Measurements from ENCODE around the gene SORL1. TPM values are rescaled to one million over a fixed set of nuclear protein-coding genes. Genes with fewer than 3 reads are reported as not detected.

Gene SORL1
- total and polyA plus RNA-seq, 2 of the 13 experiments (the other 11 are each of a cell fraction or from before 2014, with no cell fraction given), result 21.3 to 148 TPM

DNA sequence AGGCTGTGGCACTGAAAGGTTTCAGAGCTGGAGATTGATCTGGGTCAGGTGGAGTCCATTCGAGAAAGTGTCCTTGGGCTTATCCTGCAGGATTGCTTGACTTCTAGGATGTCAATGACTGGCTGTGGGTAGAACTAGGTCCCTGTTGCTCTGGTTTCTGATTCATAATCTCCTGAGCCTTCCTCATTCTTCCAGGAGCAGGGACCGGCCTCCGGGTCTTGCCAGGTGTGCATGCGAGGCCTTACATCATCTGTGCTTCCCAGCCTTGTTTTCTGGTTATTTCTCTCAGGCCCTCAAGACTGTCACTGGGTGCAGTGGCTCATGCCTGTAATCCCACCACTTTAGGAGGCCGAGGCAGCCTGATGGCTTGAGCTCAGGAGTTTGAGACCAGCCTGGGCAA lies 33.9 kb downstream of the SORL1 start (continued):
- TF ChIP-seq, protein P1, sequence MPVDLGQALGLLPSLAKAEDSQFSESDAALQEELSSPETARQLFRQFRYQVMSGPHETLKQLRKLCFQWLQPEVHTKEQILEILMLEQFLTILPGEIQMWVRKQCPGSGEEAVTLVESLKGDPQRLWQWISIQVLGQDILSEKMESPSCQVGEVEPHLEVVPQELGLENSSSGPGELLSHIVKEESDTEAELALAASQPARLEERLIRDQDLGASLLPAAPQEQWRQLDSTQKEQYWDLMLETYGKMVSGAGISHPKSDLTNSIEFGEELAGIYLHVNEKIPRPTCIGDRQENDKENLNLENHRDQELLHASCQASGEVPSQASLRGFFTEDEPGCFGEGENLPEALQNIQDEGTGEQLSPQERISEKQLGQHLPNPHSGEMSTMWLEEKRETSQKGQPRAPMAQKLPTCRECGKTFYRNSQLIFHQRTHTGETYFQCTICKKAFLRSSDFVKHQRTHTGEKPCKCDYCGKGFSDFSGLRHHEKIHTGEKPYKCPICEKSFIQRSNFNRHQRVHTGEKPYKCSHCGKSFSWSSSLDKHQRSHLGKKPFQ (CRISPR knock-in tag; IDR thresholded peaks at IDR 0.05; ENCODE audit: insufficient replicate concordance), result no peak
- TF ChIP-seq ZNF841 (CRISPR knock-in tag; IDR thresholded peaks at IDR 0.05; ENCODE audit: borderline replicate concordance), result no peak
- TF ChIP-seq ZNF562 (CRISPR knock-in tag; IDR thresholded peaks at IDR 0.05; ENCODE audit: borderline replicate concordance), result no peak
- TF ChIP-seq MYC (CRISPR knock-in tag; IDR thresholded peaks at IDR 0.05; ENCODE audit: borderline replicate concordance), result no peak
- TF ChIP-seq, protein P2, sequence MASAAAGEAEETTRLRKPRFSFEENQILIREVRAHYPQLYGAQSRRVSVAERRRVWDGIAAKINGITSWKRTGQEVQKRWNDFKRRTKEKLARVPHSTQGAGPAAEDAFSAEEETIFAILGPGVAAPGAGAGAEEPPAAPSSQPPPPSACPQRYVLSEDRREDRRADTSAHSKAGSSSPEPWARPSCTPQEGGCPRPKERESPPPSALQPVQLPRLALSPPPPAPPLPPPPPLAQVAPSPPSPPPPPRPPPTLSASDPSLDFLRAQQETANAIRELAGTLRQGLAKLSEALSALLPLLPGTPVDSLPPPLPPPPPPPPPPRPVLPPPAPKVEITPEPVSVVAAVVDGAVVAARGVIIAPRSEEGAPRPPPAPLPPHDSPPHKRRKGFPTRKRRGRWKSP (CRISPR knock-in tag; IDR thresholded peaks at IDR 0.05), result no peak
- no peak for TF ChIP-seq KMT2B (CRISPR knock-in tag; IDR thresholded peaks at IDR 0.05)
- no peak for TF ChIP-seq ZNF710 (CRISPR knock-in tag; IDR thresholded peaks at IDR 0.05; ENCODE audit: borderline replicate concordance)

GRCh38 chr11:121487191-121487590 lies 35.1 kb downstream of the SORL1 start:
- Histone ChIP-seq H3K4me2 (ENCODE audit: low read depth, low read length) (no peak overlapping the region), H3K79me2 (ENCODE audit: insufficient read depth, low read length) (no peaks in the 10 kb centered on the region), H2AFZ (ENCODE audit: low read length) (no peak overlapping the region), H4K20me1 (ENCODE audit: insufficient read depth, low read length) (0 out of 2 replicates have a peak, but pooled peaks cover 6% of the 10 kb centered on the region), H3K4me3 (replicated peaks in 1 of 3; ENCODE audit: insufficient read depth in 1 of 3, low read depth in 2 of 3, low read length in 3 of 3) (no peak overlapping the region), H3K27ac (ENCODE audit: extremely low read length, insufficient read depth, low read length) (no peak overlapping the region), H3K4me1 (ENCODE audit: insufficient read depth, low read length) (no peaks in the 10 kb centered on the region), H3K9me3 (ENCODE audit: low read length) (no peaks in the 10 kb centered on the region), H3K9ac (ENCODE audit: insufficient read depth, low read depth, low read length) (no peak overlapping the region), H3K36me3 (replicated peaks in 1 of 2; ENCODE audit: control insufficient read depth in 1 of 2, insufficient read depth in 2 of 2, low read length in 2 of 2) (peaks cover 42 to 81% of the 10 kb centered on the region in 2 experiments), H3K27me3 (ENCODE audit: control insufficient read depth in 1 of 2, insufficient read depth in 2 of 2, low read length in 2 of 2) (no peaks in the 10 kb centered on the region)
- ATAC-seq, result no peak
- ChIA-PET POLR2A (no interaction called here), CTCF (ENCODE audit: low intra/inter-chr PET ratio, low total read pairs) (no interaction called here)
- WGBS (ENCODE audit: low lambda C conversion rate), result 100% methylated on average over 4 of the region's 6 CpGs
- in situ Hi-C loops (cut with HindIII; ENCODE audit: extremely low pct_ligation_motif_present, low pct_unique_long_range_greater_than_20kb) (no loop called here), intact Hi-C loops (cut with micrococcal nuclease; ENCODE audit: unreplicated experiment) (no loop called here)
- no peak for DNase-seq (ENCODE audit: low spot score)
- no TSS peak for BruUV-seq (replicated peaks)
- no peak for FAIRE-seq
- no peak for TF ChIP-seq ZNF878 (CRISPR knock-in tag; IDR thresholded peaks at IDR 0.05)
- TF ChIP-seq ZNF572 (CRISPR knock-in tag; IDR thresholded peaks at IDR 0.05), result no peak
- no peak for TF ChIP-seq SETDB1 (CRISPR knock-in tag; IDR thresholded peaks at IDR 0.05; ENCODE audit: borderline replicate concordance)
- TF ChIP-seq, protein P3, sequence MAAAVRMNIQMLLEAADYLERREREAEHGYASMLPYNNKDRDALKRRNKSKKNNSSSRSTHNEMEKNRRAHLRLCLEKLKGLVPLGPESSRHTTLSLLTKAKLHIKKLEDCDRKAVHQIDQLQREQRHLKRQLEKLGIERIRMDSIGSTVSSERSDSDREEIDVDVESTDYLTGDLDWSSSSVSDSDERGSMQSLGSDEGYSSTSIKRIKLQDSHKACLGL (CRISPR knock-in tag; IDR thresholded peaks at IDR 0.05), result no peak
- TF ChIP-seq HOXA7 (CRISPR knock-in tag; IDR thresholded peaks at IDR 0.05), result no peak
- no peak for TF ChIP-seq ZFP90 (CRISPR knock-in tag; IDR thresholded peaks at IDR 0.05; ENCODE audit: borderline replicate concordance)
- no peak for TF ChIP-seq RARG (CRISPR knock-in tag; IDR thresholded peaks at IDR 0.05; ENCODE audit: low read depth)
- no peak for TF ChIP-seq ZNF7 (CRISPR knock-in tag; IDR thresholded peaks at IDR 0.05)
- no peak for TF ChIP-seq ZNF207 (IDR thresholded peaks at IDR 0.05; ENCODE audit: borderline replicate concordance)
- TF ChIP-seq KMT2A (CRISPR knock-in tag; IDR thresholded peaks at IDR 0.05), result no peak
- no peak for TF ChIP-seq HES4 (CRISPR knock-in tag; IDR thresholded peaks at IDR 0.05; ENCODE audit: borderline replicate concordance)

All from HepG2 (cell line).